WI38 (cell line): Measurements from ENCODE around the gene ABCF1.

ENCODE experiments used
- H3K4me3 ChIP-seq: 2 replicates; pipeline ENCODE4 v1.5.1; 2011; ENCODE audit warnings: low read depth, mild to moderate bottlenecking, control low read depth, low read length
- TF ChIP-seq, protein P1 (sequence below): IDR thresholded peaks from 2 replicates; pipeline ENCODE4 v1.5.1; 2012; ENCODE audit warnings: low read depth, mild to moderate bottlenecking, control low read depth, low read length

Gene ABCF1

DNA sequence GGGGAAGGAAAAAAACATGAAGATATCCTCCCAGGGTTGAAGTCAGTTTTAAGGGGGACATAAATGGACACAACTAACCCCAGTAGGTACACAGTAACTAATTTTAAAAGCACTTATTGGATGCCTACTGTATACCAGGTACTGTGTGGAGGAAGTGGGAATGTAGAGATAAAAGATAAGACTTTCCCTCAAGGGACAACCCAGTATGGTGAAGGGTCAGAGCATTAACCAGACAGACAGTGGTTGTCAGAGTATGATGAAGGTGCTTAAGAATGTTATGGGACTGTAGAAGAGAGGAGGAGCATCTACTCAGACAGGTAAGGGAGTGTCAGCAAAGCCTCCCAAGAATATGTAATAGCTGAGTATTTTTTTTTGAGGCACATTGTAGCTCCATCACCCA lies 906 bp downstream of the ABCF1 start:
- TF ChIP-seq, protein P1, sequence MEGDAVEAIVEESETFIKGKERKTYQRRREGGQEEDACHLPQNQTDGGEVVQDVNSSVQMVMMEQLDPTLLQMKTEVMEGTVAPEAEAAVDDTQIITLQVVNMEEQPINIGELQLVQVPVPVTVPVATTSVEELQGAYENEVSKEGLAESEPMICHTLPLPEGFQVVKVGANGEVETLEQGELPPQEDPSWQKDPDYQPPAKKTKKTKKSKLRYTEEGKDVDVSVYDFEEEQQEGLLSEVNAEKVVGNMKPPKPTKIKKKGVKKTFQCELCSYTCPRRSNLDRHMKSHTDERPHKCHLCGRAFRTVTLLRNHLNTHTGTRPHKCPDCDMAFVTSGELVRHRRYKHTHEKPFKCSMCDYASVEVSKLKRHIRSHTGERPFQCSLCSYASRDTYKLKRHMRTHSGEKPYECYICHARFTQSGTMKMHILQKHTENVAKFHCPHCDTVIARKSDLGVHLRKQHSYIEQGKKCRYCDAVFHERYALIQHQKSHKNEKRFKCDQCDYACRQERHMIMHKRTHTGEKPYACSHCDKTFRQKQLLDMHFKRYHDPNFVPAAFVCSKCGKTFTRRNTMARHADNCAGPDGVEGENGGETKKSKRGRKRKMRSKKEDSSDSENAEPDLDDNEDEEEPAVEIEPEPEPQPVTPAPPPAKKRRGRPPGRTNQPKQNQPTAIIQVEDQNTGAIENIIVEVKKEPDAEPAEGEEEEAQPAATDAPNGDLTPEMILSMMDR = no peak
- H3K4me3 ChIP-seq = peak overlapping the region; percentile 69

DNA sequence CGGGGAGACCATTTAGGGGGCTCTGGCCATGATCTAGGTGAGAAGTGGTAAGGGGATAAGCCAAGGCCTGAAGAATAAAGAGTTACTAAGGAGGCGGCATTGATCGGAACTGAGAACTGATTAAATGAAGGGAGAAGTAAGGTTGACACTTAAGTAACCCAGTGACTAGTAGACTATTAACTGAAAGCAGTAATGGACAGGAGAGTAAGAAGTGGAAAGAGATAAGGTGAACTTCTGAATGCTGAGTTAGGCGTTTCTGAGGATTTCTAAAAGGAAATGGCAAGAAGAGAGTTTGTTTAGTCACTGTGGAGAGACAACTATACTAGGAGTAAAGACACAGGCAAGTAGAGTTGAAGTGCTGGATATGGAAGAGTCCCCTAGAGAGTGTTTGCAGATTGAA lies 1.9 kb downstream of the ABCF1 start:
- H3K4me3 ChIP-seq = no peak overlapping the region
- TF ChIP-seq, protein P1 = no peak

DNA sequence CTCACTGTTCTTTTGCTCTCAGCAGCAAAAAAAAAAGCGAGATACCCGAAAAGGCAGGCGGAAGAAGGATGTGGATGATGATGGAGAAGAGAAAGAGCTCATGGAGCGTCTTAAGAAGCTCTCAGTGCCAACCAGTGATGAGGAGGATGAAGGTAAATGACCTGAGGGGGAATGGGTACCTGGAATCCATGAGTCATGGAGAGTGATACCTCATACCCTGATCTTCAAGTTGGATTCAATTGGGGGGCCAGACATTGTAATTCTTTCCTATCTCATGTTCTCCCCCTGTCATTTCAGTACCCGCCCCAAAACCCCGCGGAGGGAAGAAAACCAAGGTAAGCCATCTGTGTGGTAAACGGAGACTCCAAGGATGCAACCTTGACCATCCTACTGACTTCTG lies 6.8 kb downstream of the ABCF1 start:
- no peak overlapping the region for H3K4me3 ChIP-seq
- TF ChIP-seq, protein P1 = no peak

DNA sequence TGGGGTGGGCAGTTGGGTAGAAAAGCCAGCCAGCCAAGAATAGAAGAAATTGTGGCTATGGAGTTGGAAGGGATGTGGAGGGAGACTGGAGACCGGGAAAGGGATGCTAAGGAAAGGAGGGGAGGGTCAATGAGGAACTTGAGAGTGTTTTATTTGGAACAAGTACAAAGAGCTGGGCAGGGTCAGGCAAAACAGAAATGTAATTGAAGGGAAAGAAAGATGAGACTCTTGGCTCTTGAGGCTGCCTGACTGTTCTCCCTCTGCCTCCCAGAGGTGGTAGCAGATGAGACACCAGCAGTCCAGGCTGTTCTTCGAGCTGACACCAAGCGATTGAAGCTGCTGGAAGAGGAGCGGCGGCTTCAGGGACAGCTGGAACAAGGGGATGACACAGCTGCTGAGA lies 12.7 kb downstream of the ABCF1 start:
- TF ChIP-seq, protein P1 = no peak
- H3K4me3 ChIP-seq = no peak overlapping the region

DNA sequence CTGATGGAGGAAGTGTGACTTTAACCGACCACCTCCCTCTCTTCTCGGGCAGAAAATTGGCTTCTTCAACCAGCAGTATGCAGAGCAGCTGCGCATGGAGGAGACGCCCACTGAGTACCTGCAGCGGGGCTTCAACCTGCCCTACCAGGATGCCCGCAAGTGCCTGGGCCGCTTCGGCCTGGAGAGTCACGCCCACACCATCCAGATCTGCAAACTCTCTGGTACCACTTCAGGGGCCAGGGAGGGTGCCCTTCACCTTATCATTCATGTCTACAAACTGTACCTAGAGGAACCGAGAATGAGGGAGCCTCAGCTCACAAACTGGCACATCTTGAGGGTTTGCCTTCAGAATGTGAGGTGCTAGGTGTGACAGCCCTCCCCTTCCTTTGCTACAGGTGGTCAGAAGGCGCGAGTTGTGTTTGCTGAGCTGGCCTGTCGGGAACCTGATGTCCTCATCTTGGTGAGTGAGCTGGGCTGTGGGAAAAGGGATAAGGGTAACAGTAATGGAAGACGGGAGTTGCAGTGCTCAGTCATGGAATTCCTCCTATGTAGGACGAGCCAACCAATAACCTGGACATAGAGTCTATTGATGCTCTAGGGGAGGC lies 18.6 kb downstream of the ABCF1 start:
- TF ChIP-seq, protein P1 = no peak
- H3K4me3 ChIP-seq = no peak overlapping the region

DNA sequence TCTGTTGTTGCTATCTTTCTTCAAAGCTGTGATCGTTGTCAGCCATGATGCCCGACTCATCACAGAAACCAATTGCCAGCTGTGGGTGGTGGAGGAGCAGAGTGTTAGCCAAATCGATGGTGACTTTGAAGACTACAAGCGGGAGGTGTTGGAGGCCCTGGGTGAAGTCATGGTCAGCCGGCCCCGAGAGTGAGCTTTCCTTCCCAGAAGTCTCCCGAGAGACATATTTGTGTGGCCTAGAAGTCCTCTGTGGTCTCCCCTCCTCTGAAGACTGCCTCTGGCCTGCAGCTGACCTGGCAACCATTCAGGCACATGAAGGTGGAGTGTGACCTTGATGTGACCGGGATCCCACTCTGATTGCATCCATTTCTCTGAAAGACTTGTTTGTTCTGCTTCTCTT lies 19.3 kb downstream of the ABCF1 start:
- H3K4me3 ChIP-seq = no peak overlapping the region
- TF ChIP-seq, protein P1 = no peak

DNA sequence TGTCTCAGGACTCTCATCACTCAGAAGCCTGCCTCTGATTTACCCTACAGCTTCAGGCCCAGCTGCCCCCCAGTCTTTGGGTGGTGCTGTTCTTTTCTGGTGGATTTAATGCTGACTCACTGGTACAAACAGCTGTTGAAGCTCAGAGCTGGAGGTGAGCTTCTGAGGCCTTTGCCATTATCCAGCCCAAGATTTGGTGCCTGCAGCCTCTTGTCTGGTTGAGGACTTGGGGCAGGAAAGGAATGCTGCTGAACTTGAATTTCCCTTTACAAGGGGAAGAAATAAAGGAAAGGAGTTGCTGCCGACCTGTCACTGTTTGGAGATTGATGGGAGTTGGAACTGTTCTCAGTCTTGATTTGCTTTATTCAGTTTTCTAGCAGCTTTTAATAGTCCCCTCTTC lies 19.8 kb downstream of the ABCF1 start:
- no peak overlapping the region for H3K4me3 ChIP-seq
- TF ChIP-seq, protein P1 = no peak
